ENCODE measurements around the gene HOXC5.

- no peak for TF ChIP-seq POLR2A (IDR thresholded peaks at IDR 0.05)
- TF ChIP-seq CTCF (IDR thresholded peaks at IDR 0.05 in 4 of 5, conservative IDR thresholded peaks at IDR 0.05 in 1 of 5) = no peak
These were observed 6.7 kb downstream of the HOXC5 start for GRCh38 chr12:54039417-54040147.
